Duodenal mucosa (tissue), 2 donors: ENCODE measurements around the gene STAG1.
"Not testable (repeated sequence)": the region's sequence is repeated elsewhere in the genome, so short reads cannot be mapped to it uniquely, and the experiment has no call there.

Experiments
- H3K27ac ChIP-seq: one replicate; pipeline ENCODE4 v1.7.0; 2013; ENCODE audit warnings: low read depth, low read length
- H3K27me3 ChIP-seq, 2 donors: one replicate each; pipeline ENCODE4 v1.7.0; 2013; ENCODE audit warnings: low read length in 2 of 2, control low read depth in 1 of 2; ENCODE audit not compliant: insufficient read depth in 2 of 2, control insufficient read depth in 1 of 2
- H3K36me3 ChIP-seq, 2 donors: one replicate each; pipeline ENCODE4 v1.7.0; 2013; ENCODE audit warnings: low read length in 2 of 2, control low read depth in 1 of 2; ENCODE audit not compliant: insufficient read depth in 2 of 2, control insufficient read depth in 1 of 2
- H3K4me1 ChIP-seq, 2 donors: one replicate each; pipeline ENCODE4 v1.7.0; 2013; ENCODE audit warnings: low read length in 2 of 2, control low read depth in 1 of 2; ENCODE audit not compliant: insufficient read depth in 2 of 2, control insufficient read depth in 1 of 2
- H3K4me3 ChIP-seq, 2 donors: one replicate each; pipeline ENCODE4 v1.7.0; 2013; ENCODE audit warnings: low read length in 2 of 2, low read depth in 1 of 2
- H3K9ac ChIP-seq, 2 donors: one replicate each; pipeline ENCODE4 v1.7.0; 2013; ENCODE audit warnings: low read length in 2 of 2, low read depth in 1 of 2
- H3K9me3 ChIP-seq, 2 donors: one replicate each; pipeline ENCODE4 v1.7.0; 2013; ENCODE audit warnings: low read length in 2 of 2, control low read depth in 1 of 2; ENCODE audit not compliant: control insufficient read depth in 1 of 2

The STAG1 gene

DNA sequence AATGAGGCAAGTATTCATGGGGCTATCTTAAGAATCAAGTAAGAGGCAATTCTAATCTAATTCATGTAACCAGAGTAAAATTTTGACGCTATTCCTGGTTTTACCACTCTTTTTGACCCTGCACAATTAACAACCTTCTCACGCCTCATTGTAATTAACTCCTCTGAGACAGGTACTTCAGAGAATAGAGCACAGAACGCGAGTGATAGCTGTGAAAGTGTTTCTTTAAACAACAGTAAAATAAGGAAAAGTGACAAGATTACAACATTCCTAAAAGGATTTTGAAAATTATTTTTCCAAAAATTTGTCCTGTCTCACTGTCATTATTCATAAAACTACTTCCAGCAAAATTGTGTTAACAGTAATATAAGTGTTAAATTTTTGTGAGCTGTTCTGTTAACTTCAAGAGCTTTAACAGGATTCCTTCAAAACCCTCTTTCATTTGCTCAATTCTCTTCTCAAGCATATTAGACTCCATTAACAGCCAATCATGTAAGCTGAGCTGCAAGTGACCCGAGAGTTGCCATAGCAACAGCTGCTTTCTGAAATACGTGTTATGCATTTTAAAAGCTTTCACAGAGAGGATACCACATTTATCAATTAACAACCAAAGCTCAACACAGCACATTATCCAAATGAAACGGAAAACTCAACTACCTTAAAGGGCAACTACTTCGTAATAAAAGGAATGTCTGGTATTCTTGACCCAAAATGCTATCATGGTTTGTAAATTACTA, 93.1 kb downstream of the STAG1 start:
- peaks cover 0 to 4% of the 10 kb centered on the region in 2 donors for H3K36me3 ChIP-seq
- H3K9ac ChIP-seq: no peak overlapping the region
- no peaks in the 10 kb centered on the region for H3K27me3 ChIP-seq
- no peaks in the 10 kb centered on the region for H3K4me1 ChIP-seq
- no peak overlapping the region for H3K4me3 ChIP-seq
- peaks cover under 1 to 8% of the 10 kb centered on the region in 2 donors for H3K9me3 ChIP-seq
- no peak overlapping the region for H3K27ac ChIP-seq

DNA sequence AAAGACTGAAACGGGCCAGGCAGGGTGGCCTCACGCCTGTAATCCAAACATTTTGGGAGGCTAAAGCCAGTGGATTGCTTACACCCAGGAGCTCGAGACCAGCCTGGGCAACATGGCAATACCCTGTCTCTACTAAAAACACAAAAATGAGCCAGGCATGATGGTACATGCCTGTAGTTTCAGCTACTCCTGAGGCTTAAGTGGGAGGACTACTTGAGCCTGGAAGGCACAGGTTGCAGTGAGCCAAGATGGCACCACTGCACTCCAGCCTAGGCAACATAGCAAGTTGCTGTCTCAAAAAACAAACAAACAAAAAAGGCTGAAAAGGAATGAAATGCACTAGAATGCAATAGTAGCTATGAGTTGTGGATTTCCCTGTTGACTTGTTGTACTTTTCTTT, 94.7 kb downstream of the STAG1 start:
- Histone ChIP-seq H3K27ac (no peak overlapping the region), H3K27me3 (no peaks in the 10 kb centered on the region), H3K4me3 (no peak overlapping the region), H3K9ac (no peak overlapping the region), H3K9me3 (peaks cover 8 to 17% of the 10 kb centered on the region in 2 donors), H3K36me3 (peaks cover 0 to 4% of the 10 kb centered on the region in 2 donors), H3K4me1 (no peaks in the 10 kb centered on the region)

DNA sequence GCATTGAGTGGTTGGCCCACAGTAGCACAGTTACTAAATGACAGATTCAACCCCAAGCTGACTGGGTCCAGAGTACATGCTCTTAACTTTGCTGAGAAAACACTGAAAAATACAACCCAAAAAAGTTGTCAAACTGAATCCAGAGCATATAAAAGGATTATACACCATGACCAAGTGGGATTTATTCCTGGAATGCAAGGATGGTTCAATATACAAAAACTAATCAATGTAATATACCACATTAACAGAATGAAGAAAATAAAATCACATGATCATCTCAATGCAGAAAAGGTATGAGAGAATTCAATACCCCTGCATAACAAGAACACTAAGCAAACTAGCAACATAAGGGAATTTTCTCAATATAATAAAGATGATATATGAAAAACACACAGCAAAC, 98.5 kb downstream of the STAG1 start:
- Histone ChIP-seq H3K4me3 (no peak overlapping the region), H3K9me3 (peaks cover 8 to 17% of the 10 kb centered on the region in 2 donors), H3K4me1 (no peaks in the 10 kb centered on the region), H3K27ac (no peak overlapping the region), H3K27me3 (no peaks in the 10 kb centered on the region), H3K36me3 (peaks cover 0 to 4% of the 10 kb centered on the region in 2 donors), H3K9ac (no peak overlapping the region)

DNA sequence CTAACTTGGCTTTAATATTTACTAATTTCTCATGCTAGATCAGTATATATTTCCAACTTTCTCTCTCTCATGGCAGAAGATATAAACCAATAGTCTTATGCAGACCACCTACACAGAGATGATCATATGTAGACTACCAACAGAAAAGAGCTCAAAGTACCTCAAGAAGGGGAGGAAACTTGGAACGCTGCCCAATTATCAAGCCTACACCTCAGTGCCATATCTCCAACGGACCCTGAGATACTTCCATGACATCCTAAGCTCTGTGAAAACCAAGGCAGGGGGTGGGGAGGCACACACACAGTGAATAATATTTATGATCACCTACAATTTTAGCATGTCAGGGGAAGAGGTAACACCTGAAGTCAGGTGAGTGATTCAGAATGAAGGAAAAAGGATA, 100.6 kb downstream of the STAG1 start:
- peaks cover 0 to 4% of the 10 kb centered on the region in 2 donors for H3K36me3 ChIP-seq
- no peak overlapping the region for H3K4me3 ChIP-seq
- H3K9me3 ChIP-seq: peaks cover 8 to 17% of the 10 kb centered on the region in 2 donors
- H3K9ac ChIP-seq: no peak overlapping the region
- no peaks in the 10 kb centered on the region for H3K4me1 ChIP-seq
- no peak overlapping the region for H3K27ac ChIP-seq
- H3K27me3 ChIP-seq: no peaks in the 10 kb centered on the region

DNA sequence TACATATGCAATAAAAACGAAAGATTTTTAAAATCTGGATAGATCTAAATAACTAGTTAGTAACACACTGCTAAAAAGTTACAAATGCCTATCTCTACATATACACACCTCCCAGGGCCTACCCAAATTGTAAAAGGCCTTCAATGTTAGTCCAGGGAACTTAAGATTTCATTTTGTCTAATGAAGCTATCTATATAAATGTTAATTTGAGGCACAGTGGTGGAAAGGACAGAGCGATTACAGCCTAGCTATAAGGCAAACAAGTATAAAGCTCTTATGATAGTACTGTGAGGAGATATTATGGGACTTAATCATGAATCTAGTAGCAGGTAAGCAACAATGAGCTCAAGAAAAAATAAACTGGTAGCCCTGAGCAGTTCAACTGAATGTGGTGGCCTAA, 101.7 kb downstream of the STAG1 start:
- peaks cover 0 to 4% of the 10 kb centered on the region in 2 donors for H3K36me3 ChIP-seq
- no peaks in the 10 kb centered on the region for H3K4me1 ChIP-seq
- H3K9me3 ChIP-seq: peaks cover 8 to 17% of the 10 kb centered on the region in 2 donors
- no peaks in the 10 kb centered on the region for H3K27me3 ChIP-seq
- H3K9ac ChIP-seq: no peak overlapping the region
- H3K4me3 ChIP-seq: no peak overlapping the region
- no peak overlapping the region for H3K27ac ChIP-seq

DNA sequence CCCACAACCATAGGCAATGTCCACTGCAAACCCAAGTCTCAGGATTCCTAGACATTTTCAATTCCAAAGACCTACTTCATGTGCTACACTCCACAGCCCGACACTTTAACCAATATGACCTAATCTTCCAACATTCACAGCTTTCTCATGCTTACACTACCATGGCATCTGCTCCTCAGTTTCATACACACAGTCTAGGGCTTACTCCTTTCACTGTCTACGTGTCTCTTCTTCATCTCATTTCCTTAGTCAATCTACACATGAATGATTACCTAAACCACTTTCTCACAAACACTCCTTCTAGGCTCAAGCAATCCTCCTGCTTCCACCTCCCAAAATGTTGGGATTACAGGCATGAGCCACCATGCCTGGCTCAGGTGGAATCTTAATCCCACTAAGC, 106.3 kb downstream of the STAG1 start:
- Histone ChIP-seq H3K4me1 (no peaks in the 10 kb centered on the region), H3K27me3 (no peaks in the 10 kb centered on the region), H3K36me3 (no peaks in the 10 kb centered on the region), H3K9ac (no peak overlapping the region), H3K27ac (no peak overlapping the region), H3K9me3 (no peaks in the 10 kb centered on the region), H3K4me3 (no peak overlapping the region)

DNA sequence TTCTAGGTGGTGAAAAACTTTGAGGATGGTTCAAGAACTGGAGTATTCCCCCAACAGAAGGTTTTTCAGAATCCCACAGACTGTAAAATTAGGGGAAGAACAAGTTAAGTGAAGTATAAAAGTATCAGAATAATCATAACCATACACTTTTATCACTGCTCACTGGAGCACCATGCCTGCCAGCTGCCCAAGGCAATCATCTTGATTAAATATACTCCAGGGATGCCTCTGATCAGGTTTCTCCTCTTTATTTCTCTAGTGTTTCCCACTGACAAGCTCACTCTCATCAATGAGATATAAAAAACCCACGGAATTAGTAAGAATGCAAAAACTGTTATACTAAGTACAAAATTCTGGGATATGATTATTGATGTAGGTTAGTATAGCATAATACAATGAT, 108.0 kb downstream of the STAG1 start:
- H3K9ac ChIP-seq: no peak overlapping the region
- no peaks in the 10 kb centered on the region for H3K36me3 ChIP-seq
- no peaks in the 10 kb centered on the region for H3K9me3 ChIP-seq
- H3K4me3 ChIP-seq: no peak overlapping the region
- H3K4me1 ChIP-seq: no peaks in the 10 kb centered on the region
- H3K27me3 ChIP-seq: no peaks in the 10 kb centered on the region
- H3K27ac ChIP-seq: no peak overlapping the region

DNA sequence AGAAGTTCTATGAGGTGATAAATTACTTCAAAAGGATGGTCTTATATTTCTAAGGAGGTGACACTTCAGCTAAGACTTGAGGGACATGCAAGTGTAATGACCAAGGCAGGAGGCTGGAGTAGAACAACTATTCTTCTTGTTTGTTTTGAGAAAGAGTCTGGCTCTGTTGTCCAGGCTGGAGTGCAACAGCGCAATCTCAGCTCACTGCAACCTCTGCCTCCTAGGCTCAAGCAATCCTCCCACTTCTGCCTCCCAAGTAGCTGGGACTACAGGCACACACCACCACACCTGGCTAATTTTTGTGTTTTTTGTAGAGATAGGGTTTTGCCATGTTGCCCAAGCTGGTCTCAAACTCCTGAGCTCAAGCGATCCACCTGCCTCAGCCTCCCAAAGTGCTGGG, 108.8 kb downstream of the STAG1 start:
- not testable (repeated sequence) for H3K27ac ChIP-seq, H3K27me3 ChIP-seq, H3K4me1 ChIP-seq, H3K9ac ChIP-seq, H3K4me3 ChIP-seq, H3K36me3 ChIP-seq, H3K9me3 ChIP-seq

DNA sequence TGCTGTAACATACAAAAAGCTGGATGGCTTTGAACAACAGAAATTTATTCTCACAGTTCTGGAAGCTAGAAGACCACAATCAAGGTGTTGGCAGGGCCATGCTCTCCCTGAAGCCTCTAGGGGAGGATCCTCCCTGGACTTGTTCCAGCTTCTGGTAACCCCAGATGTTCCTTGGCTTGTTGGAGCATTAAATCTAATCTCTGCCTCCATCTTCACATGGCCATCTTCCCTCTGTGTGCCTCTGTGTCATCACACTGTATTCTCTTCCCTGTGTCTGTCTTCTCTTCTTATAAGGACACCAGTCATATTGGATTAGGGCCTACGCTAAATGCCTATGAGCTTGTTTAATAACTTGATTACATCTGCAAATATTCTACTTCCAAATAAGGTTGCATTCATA, 109.5 kb downstream of the STAG1 start:
- no peak overlapping the region for H3K4me3 ChIP-seq
- no peaks in the 10 kb centered on the region for H3K27me3 ChIP-seq
- no peaks in the 10 kb centered on the region for H3K4me1 ChIP-seq
- H3K9ac ChIP-seq: no peak overlapping the region
- no peaks in the 10 kb centered on the region for H3K9me3 ChIP-seq
- H3K36me3 ChIP-seq: no peaks in the 10 kb centered on the region
- H3K27ac ChIP-seq: no peak overlapping the region

DNA sequence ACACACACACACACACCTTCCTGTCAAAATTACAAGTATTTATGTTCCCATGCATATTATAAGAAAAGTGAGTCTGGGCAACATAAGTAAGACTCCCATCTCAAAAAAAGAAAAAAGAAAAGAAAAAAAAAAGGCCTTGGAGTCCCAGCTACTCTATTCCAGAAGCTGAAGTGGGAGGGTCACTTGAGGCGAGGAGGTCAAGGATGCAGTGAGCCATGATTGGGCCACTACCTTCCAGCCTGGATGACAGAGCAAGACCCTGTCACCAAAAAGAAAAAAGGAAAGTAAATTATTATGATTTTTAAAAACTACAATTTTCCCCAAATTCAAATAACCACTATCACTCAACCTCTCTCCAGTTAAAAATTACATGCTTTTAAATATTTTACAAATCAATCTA, 113.1 kb downstream of the STAG1 start:
- H3K9ac ChIP-seq: no peak overlapping the region
- no peaks in the 10 kb centered on the region for H3K27me3 ChIP-seq
- H3K36me3 ChIP-seq: no peaks in the 10 kb centered on the region
- H3K4me1 ChIP-seq: no peaks in the 10 kb centered on the region
- H3K9me3 ChIP-seq: no peaks in the 10 kb centered on the region
- H3K4me3 ChIP-seq: no peak overlapping the region
- H3K27ac ChIP-seq: no peak overlapping the region
